Measurements from ENCODE around the gene MUC6. TPM values are rescaled to one million over a fixed set of nuclear protein-coding genes. Genes with fewer than 3 reads are reported as not detected.

Gene MUC6
- total and polyA plus RNA-seq, 12 donors, result 0.01 to 0.07 TPM; not detected in 10

GRCh38 chr11:973237-973636 is 63.3 kb downstream of the MUC6 start:
- H3K4me3 ChIP-seq, result no peak overlapping the region
- intact Hi-C loops (cut with DNase I), result no loop called here
- TF ChIP-seq CTCF (IDR thresholded peaks at IDR 0.05), result no peak
- peaks cover 0 to 93% (median 39%) of the 10 kb centered on the region in 9 donors for H3K36me3 ChIP-seq
- peaks cover 0 to 15% (median under 1%) of the 10 kb centered on the region in 9 donors for H3K4me1 ChIP-seq
- no peaks in the 10 kb centered on the region for H3K9me3 ChIP-seq
- WGBS, 2 donors, result 96 to 97% methylated on average over 11 of the region's 11 CpGs
- H3K27me3 ChIP-seq, result no peaks in the 10 kb centered on the region
- DNase-seq (no peak), ATAC-seq (no peak)
- no peak overlapping the region for H3K27ac ChIP-seq

- H3K36me3 ChIP-seq, result peaks cover 0 to 89% (median 37%) of the 10 kb centered on the region in 9 donors
- H3K4me3 ChIP-seq, result no peak overlapping the region
- TF ChIP-seq CTCF (IDR thresholded peaks at IDR 0.05), result no peak
- peaks cover 0 to 19% (median 4%) of the 10 kb centered on the region in 9 donors for H3K4me1 ChIP-seq
- no peaks in the 10 kb centered on the region for H3K27me3 ChIP-seq
- no peak for ATAC-seq
- WGBS, 2 donors, result 96 to 97% methylated on average over 26 of the region's 26 CpGs
- H3K9me3 ChIP-seq, result no peaks in the 10 kb centered on the region
- intact Hi-C loops (cut with DNase I), result no loop called here
- H3K27ac ChIP-seq, result no peak overlapping the region
- DNase-seq, result no peak
Observed at GRCh38 chr11:972523-973211, 63.9 kb downstream of the MUC6 start.

- TF ChIP-seq CTCF (IDR thresholded peaks at IDR 0.05), result no peak
- WGBS, 2 donors, result 92 to 95% methylated on average over 31 of the region's 31 CpGs
- intact Hi-C loops (cut with DNase I), result no loop called here
- no peak for ATAC-seq
- H3K9me3 ChIP-seq, result no peaks in the 10 kb centered on the region
- no peak overlapping the region for H3K27ac ChIP-seq
- peaks cover 0 to 87% (median 29%) of the 10 kb centered on the region in 9 donors for H3K36me3 ChIP-seq
- DNase-seq, result no peak
- H3K4me3 ChIP-seq, result no peak overlapping the region
- peaks cover 0 to 25% (median 4%) of the 10 kb centered on the region in 9 donors for H3K4me1 ChIP-seq
- no peaks in the 10 kb centered on the region for H3K27me3 ChIP-seq
Observed at GRCh38 chr11:971731-972365, 64.7 kb downstream of the MUC6 start.

DNA sequence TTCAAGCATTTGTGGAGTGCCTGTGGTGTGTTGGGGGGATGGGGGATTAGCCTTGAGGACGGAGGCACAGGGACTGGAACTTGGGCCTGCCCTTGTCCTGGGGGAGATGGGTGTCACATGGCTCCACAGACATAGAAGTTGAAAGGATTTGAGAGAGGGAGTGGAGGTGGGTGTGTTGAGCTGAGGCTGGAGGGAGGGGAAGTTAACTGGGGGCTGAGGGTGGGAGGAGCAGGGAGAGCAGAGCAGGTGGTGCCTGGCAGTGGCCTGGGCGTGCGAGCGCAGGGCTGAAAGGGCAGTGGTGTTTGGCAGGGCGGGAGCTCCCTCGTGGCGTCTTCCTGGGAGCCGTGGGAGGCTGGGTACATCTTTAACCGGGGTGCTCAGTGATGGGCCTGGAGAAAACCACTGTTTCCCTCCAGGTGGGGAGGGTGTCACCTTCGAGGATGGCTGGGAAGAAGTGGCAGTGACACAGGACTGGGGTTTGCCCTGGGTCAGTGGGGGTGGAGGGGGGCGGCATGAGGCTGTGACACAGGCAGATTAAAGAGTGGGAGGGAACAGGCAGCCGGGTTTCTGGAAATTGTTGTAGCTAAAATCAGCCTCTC is 65.3 kb downstream of the MUC6 start:
- no peak for ATAC-seq
- intact Hi-C loops (cut with DNase I), result no loop called here

More for the DNA sequence above, 65.3 kb downstream of the MUC6 start:
- no peak for DNase-seq
- Histone ChIP-seq H3K4me3 (no peak overlapping the region), H3K27me3 (no peaks in the 10 kb centered on the region), H3K4me1 (peaks cover 0 to 25% (median 9%) of the 10 kb centered on the region in 9 donors), H3K36me3 (peaks cover 0 to 84% (median 27%) of the 10 kb centered on the region in 9 donors), H3K9me3 (no peaks in the 10 kb centered on the region), H3K27ac (no peak overlapping the region)
- no peak for TF ChIP-seq CTCF (IDR thresholded peaks at IDR 0.05)
- WGBS, 2 donors, result 86% methylated on average over 12 of the region's 12 CpGs

Measured in heart right ventricle (tissue), 16 donors.